ENCODE data around the gene SSTR3.

Gene SSTR3

GRCh38 chr22:37180531-37181231 is 31.6 kb downstream of the SSTR3 start:
- TF ChIP-seq CTCF (IDR thresholded peaks at IDR 0.05; ENCODE audit: low read depth, low read length, missing control alignments): no peak
- in situ Hi-C loops (cut with HindIII; ENCODE audit: low sequenced_read_pairs): no loop called here

GRCh38 chr22:37179622-37180420 is 32.5 kb downstream of the SSTR3 start:
- no peak overlapping the region for H3K4me3 ChIP-seq (ENCODE audit: low read depth, low read length)
- TF ChIP-seq CTCF (IDR thresholded peaks at IDR 0.05; ENCODE audit: low read depth, low read length, missing control alignments): no peak
- in situ Hi-C loops (cut with HindIII; ENCODE audit: low sequenced_read_pairs): loop anchor here (5.0 kb wide), 1 partner anchor 82 kb away; no protein-coding TSS in a partner anchor
- DNase-seq (ENCODE audit: low read depth): no peak

More at GRCh38 chr22:37180531-37181231, 31.6 kb downstream of the SSTR3 start:
- no peak for DNase-seq (ENCODE audit: low read depth)
- H3K4me3 ChIP-seq (ENCODE audit: low read depth, low read length): no peak overlapping the region

- DNase-seq (ENCODE audit: low read depth): no peak
- no peak overlapping the region for H3K4me3 ChIP-seq (ENCODE audit: low read depth, low read length)
- no peak for TF ChIP-seq CTCF (IDR thresholded peaks at IDR 0.05; ENCODE audit: low read depth, low read length, missing control alignments)
- in situ Hi-C loops (cut with HindIII; ENCODE audit: low sequenced_read_pairs): loop anchor here (5.0 kb wide), 1 partner anchor 83 kb away; no protein-coding TSS in a partner anchor
Measured at GRCh38 chr22:37179126-37179470, 33.2 kb downstream of the SSTR3 start.

- no peak overlapping the region for H3K4me3 ChIP-seq (ENCODE audit: low read depth, low read length)
- in situ Hi-C loops (cut with HindIII; ENCODE audit: low sequenced_read_pairs): loop anchor here (5.0 kb wide), 1 partner anchor 84 kb away; no protein-coding TSS in a partner anchor
Measured at GRCh38 chr22:37178350-37179125, 33.7 kb downstream of the SSTR3 start.

GRCh38 chr22:37177755-37178154 is 34.5 kb downstream of the SSTR3 start:
- no peak overlapping the region for H3K4me3 ChIP-seq (ENCODE audit: low read depth, low read length)
- TF ChIP-seq CTCF (IDR thresholded peaks at IDR 0.05; ENCODE audit: low read depth, low read length, missing control alignments): no peak
- DNase-seq (ENCODE audit: low read depth): no peak
- in situ Hi-C loops (cut with HindIII; ENCODE audit: low sequenced_read_pairs): loop anchor here (5.0 kb wide), 1 partner anchor 85 kb away; no protein-coding TSS in a partner anchor

More at GRCh38 chr22:37178350-37179125, 33.7 kb downstream of the SSTR3 start:
- DNase-seq (ENCODE audit: low read depth): no peak
- no peak for TF ChIP-seq CTCF (IDR thresholded peaks at IDR 0.05; ENCODE audit: low read depth, low read length, missing control alignments)

GRCh38 chr22:37177221-37177620 is 35.1 kb downstream of the SSTR3 start:
- no peak for DNase-seq (ENCODE audit: low read depth)
- TF ChIP-seq CTCF (IDR thresholded peaks at IDR 0.05; ENCODE audit: low read depth, low read length, missing control alignments): no peak
- in situ Hi-C loops (cut with HindIII; ENCODE audit: low sequenced_read_pairs): loop anchor here (5.0 kb wide), 1 partner anchor 85 kb away; no protein-coding TSS in a partner anchor
- H3K4me3 ChIP-seq (ENCODE audit: low read depth, low read length): no peak overlapping the region
